ENCODE data around the gene SHISAL1. TPM values are rescaled to one million over a fixed set of nuclear protein-coding genes. Genes with fewer than 3 reads are reported as not detected.

SHISAL1 gene
- total RNA-seq, 1 donor from 2014 or later = 7.6 TPM

DNA sequence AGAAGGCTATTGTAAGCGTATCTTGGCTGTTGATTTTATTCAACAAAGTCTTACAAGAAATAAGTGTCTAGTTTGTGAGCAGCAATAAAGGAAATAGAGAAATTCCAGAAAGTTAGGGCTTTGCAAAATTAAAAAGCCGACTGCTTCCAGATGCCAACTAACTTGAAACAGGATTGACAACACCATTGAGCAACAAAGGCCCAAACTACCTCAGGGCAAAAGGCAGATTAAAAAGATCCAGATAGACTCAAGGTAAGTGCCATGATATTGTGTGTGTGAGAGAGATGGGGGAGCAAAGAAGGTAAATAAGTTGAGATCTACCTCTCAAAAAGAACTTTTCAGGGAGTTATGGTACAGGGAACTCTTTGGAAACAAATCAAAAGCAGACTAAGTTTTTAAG is 82.9 kb downstream of the SHISAL1 start:
- intact Hi-C loops (cut with DNase I) = no loop called here
- Histone ChIP-seq H3K36me3 (no peaks in the 10 kb centered on the region), H3K27ac (no peak overlapping the region), H3K9me3 (peaks cover 4% of the 10 kb centered on the region), H3K4me1 (no peaks in the 10 kb centered on the region), H3K4me3 (no peak overlapping the region), H3K27me3 (no peaks in the 10 kb centered on the region)
- DNase-seq (ENCODE audit: extremely low spot score in 2 of 2) = no peak
- no peak for TF ChIP-seq POLR2AphosphoS5 (IDR thresholded peaks at IDR 0.05; ENCODE audit: insufficient read depth in 1 of 2, low read depth in 1 of 2)
- TF ChIP-seq, protein P1, sequence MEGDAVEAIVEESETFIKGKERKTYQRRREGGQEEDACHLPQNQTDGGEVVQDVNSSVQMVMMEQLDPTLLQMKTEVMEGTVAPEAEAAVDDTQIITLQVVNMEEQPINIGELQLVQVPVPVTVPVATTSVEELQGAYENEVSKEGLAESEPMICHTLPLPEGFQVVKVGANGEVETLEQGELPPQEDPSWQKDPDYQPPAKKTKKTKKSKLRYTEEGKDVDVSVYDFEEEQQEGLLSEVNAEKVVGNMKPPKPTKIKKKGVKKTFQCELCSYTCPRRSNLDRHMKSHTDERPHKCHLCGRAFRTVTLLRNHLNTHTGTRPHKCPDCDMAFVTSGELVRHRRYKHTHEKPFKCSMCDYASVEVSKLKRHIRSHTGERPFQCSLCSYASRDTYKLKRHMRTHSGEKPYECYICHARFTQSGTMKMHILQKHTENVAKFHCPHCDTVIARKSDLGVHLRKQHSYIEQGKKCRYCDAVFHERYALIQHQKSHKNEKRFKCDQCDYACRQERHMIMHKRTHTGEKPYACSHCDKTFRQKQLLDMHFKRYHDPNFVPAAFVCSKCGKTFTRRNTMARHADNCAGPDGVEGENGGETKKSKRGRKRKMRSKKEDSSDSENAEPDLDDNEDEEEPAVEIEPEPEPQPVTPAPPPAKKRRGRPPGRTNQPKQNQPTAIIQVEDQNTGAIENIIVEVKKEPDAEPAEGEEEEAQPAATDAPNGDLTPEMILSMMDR (IDR thresholded peaks at IDR 0.05) = no peak
- no peak for TF ChIP-seq POLR2A (IDR thresholded peaks at IDR 0.05)

DNA sequence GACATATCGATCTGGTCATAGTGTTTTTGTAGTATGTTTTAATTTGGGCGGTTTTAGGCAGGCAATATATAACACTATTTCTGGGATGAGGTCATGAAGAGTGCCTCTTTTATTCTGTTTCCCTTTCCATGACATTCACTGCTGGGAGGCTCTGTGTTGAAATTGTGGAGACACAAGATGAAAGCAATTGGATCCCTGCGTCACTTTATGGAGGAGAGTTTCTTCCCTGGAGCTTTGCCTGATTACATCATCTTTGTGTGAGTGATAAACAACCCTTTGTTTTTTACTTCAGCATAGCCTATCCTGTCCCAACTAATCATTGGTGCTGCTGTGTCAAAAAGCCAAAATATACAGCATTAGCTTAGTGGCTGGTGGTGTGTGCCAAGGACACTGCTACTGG is 83.4 kb downstream of the SHISAL1 start:
- TF ChIP-seq POLR2A (IDR thresholded peaks at IDR 0.05) (no peak), POLR2AphosphoS5 (IDR thresholded peaks at IDR 0.05; ENCODE audit: insufficient read depth in 1 of 2, low read depth in 1 of 2) (no peak)
- TF ChIP-seq, protein P1 (IDR thresholded peaks at IDR 0.05) = no peak
- intact Hi-C loops (cut with DNase I) = no loop called here
- H3K27ac ChIP-seq = no peak overlapping the region

DNA sequence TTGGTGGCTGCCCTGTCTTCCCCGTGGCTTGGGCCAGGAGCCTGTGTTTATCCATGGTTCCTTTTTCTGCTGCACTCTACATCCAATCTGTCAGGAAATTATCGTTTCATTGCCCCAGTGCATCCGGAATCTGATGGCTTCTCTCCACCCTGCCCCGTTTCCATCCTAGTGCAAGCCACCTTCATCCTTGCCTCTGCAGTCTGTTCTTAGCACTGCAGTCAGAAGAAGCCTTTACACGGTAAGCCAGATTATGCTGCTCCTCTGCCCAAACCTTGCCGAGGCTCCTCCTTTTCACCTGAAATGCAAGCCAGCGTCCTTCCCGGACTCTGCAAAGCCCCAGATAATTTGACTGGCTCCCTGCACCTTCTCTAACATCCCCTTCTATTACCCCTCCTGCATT is 86.9 kb downstream of the SHISAL1 start:
- intact Hi-C loops (cut with DNase I) = no loop called here
- peak in 1 of 2 donors; percentile 72 for DNase-seq (ENCODE audit: extremely low spot score in 2 of 2)
- Histone ChIP-seq H3K9me3 (peaks cover 4% of the 10 kb centered on the region), H3K36me3 (no peaks in the 10 kb centered on the region), H3K4me1 (no peaks in the 10 kb centered on the region), H3K27ac (no peak overlapping the region), H3K4me3 (no peak overlapping the region), H3K27me3 (no peaks in the 10 kb centered on the region)
- no peak for TF ChIP-seq POLR2AphosphoS5 (IDR thresholded peaks at IDR 0.05; ENCODE audit: insufficient read depth in 1 of 2, low read depth in 1 of 2)
- no peak for TF ChIP-seq POLR2A (IDR thresholded peaks at IDR 0.05)
- TF ChIP-seq, protein P1 (IDR thresholded peaks at IDR 0.05) = no peak

More for the DNA sequence above, 83.4 kb downstream of the SHISAL1 start:
- H3K4me3 ChIP-seq = no peak overlapping the region
- peaks cover 4% of the 10 kb centered on the region for H3K9me3 ChIP-seq
- no peaks in the 10 kb centered on the region for H3K36me3 ChIP-seq
- DNase-seq (ENCODE audit: extremely low spot score in 2 of 2) = no peak
- no peaks in the 10 kb centered on the region for H3K4me1 ChIP-seq
- no peaks in the 10 kb centered on the region for H3K27me3 ChIP-seq

DNA sequence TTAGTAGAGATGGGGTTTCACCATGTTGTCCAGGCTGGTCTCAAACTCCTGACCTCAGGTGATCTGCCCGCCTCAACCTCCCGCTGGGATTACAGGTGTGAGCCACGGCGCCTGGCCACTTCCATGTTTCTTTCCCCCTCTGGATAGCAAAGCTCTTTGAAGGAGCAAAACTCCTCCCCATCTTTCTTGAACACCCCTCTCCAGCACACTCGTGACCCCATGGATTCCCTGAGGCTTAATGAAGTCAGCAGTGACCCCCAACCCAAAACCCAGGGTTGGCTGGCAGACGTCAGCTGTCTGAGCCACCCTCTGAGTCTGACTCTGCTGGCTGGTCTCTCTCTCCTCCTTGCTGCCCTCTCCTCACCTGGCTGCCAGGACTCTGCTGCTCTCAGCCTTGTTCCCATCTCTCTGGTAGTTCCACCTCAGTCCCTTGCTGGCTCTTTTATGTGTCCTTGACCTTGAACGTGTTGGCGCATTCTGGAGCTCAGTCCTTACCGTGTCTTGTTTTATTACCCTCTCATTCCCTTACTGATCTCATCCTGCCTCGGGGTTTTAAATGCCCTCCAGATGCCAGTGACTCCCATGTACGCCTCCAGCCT is 87.6 kb downstream of the SHISAL1 start:
- TF ChIP-seq POLR2A (IDR thresholded peaks at IDR 0.05) (no peak), POLR2AphosphoS5 (IDR thresholded peaks at IDR 0.05; ENCODE audit: insufficient read depth in 1 of 2, low read depth in 1 of 2) (no peak)
- TF ChIP-seq, protein P1 (IDR thresholded peaks at IDR 0.05) = no peak
- peak; percentile 62 to 74 for DNase-seq (ENCODE audit: extremely low spot score in 2 of 2)
- Histone ChIP-seq H3K9me3 (peaks cover 4% of the 10 kb centered on the region), H3K4me1 (no peaks in the 10 kb centered on the region), H3K36me3 (no peaks in the 10 kb centered on the region), H3K27me3 (no peaks in the 10 kb centered on the region), H3K27ac (no peak overlapping the region), H3K4me3 (no peak overlapping the region)
- intact Hi-C loops (cut with DNase I) = no loop called here

DNA sequence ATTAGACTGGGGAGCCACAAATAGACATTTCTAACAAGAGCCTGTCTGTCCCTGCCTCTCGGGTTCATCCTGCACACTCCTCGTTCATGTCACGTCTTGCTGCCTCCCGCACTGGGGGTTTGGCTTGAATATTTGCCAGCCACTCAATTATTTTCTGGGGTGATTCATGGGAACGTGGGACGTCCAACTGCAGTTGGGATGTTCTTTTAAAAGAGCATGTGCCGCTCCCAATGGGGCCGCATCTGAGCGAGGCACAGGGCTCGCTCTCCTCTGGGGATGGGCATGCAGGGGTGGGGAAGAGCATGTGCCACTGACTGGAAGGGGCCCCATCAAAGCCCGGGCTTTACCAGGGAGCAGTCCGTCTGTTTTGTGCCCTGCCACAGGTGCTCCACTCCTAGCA is 88.6 kb downstream of the SHISAL1 start:
- peak; percentile 28 to 76 for DNase-seq (ENCODE audit: extremely low spot score in 2 of 2)
- intact Hi-C loops (cut with DNase I) = no loop called here
- Histone ChIP-seq H3K9me3 (peaks cover 4% of the 10 kb centered on the region), H3K4me3 (no peak overlapping the region), H3K27me3 (no peaks in the 10 kb centered on the region), H3K36me3 (no peaks in the 10 kb centered on the region), H3K27ac (no peak overlapping the region), H3K4me1 (no peaks in the 10 kb centered on the region)
- no peak for TF ChIP-seq POLR2AphosphoS5 (IDR thresholded peaks at IDR 0.05; ENCODE audit: insufficient read depth in 1 of 2, low read depth in 1 of 2)
- TF ChIP-seq POLR2A (IDR thresholded peaks at IDR 0.05) = no peak
- TF ChIP-seq, protein P1 (IDR thresholded peaks at IDR 0.05) = no peak
